Endothelial cell of umbilical vein (primary cell): ENCODE measurements around the gene PRSS21. TPM values are rescaled to one million over a fixed set of nuclear protein-coding genes. Genes with fewer than 3 reads are reported as not detected.

Source experiments
- BruUV-seq: library from RNA; stranded (reverse); fragments of 400-500 nt; replicated peaks from 2 replicates; lab custom pipeline; 2021; lab: Mats Ljungman, UMichigan
- CTCF ChIA-PET: fragments of 300-600, 350-600 bp; sonication (Branson Sonifier 250); formaldehyde crosslinking; loops from one replicate; lab custom pipeline; 2021; ENCODE audit warnings: antibody characterized with exemption, inconsistent platforms; lab: Charles Lee
- POLR2A ChIA-PET: fragments of 300-600, 350-600 bp; sonication (Branson Sonifier 250); formaldehyde crosslinking; loops from one replicate; lab custom pipeline; 2021; ENCODE audit warnings: antibody characterized with exemption, inconsistent platforms; lab: Charles Lee
- DNase-seq: peaks from one replicate; pipeline ENCODE4 v3.0.0-alpha.2; 2011; ENCODE audit warnings: low read depth, low spot score
- FAIRE-seq: peaks from 2 replicates; lab custom pipeline; 2011; peaks lifted over from hg19 to GRCh38; lab: Jason Lieb, UNC
- H2AFZ ChIP-seq: 2 replicates; pipeline ENCODE4 v1.6.0; 2012; ENCODE audit warnings: low read depth, low read length, control low read depth, inconsistent platforms
- H3K27ac ChIP-seq: 2 replicates; pipeline ENCODE4 v1.5.1; 2011; ENCODE audit warnings: low read depth, mild to moderate bottlenecking, control low read depth, low read length, moderate library complexity; ENCODE audit not compliant: insufficient read depth
- H3K27me3 ChIP-seq, 2 experiments: 2 replicates each; pipeline versions ENCODE4 v1.6.0 to v1.6.1; 2011; ENCODE audit warnings: low read length in 2 of 2, mixed read lengths in 1 of 2; ENCODE audit not compliant: control insufficient read depth in 2 of 2, insufficient read depth in 2 of 2
- H3K36me3 ChIP-seq, 2 experiments: 2 replicates in 1 of 2; 3 replicates in 1 of 2; pipeline ENCODE4 v1.5.1; 2011; ENCODE audit warnings: low read length in 2 of 2, mild to moderate bottlenecking in 1 of 2, moderate library complexity in 1 of 2; ENCODE audit not compliant: control insufficient read depth in 2 of 2, insufficient read depth in 2 of 2; ENCODE audit errors: extremely low read depth in 1 of 2
- H3K4me1 ChIP-seq: 3 replicates; pipeline ENCODE4 v1.5.1; 2011; ENCODE audit warnings: mild to moderate bottlenecking, low read length; ENCODE audit not compliant: control insufficient read depth, insufficient read depth; ENCODE audit errors: extremely low read depth
- H3K4me2 ChIP-seq: 2 replicates; pipeline ENCODE4 v1.6.1; 2011; ENCODE audit warnings: low read length, control low read depth, mixed read lengths; ENCODE audit not compliant: insufficient read depth
- H3K4me3 ChIP-seq, 3 experiments: fragments of 200-600 bp in 1 of 3; sonication (generic), shearing (Covaris generic) in 1 of 3; replicated peaks in 1 of 3; 2 replicates each; pipeline ENCODE4 v1.5.1; 2011 to 2016; ENCODE audit warnings: control low read depth in 3 of 3, low read length in 3 of 3, mild to moderate bottlenecking in 2 of 3, inconsistent platforms in 1 of 3, low read depth in 1 of 3, moderate library complexity in 1 of 3; ENCODE audit not compliant: insufficient read depth in 1 of 3
- H3K79me2 ChIP-seq: 2 replicates; pipeline ENCODE4 v1.6.0; 2012; ENCODE audit warnings: low read length, inconsistent platforms; ENCODE audit not compliant: control insufficient read depth, insufficient read depth
- H3K9ac ChIP-seq: replicated peaks from 2 replicates; pipeline ENCODE3; 2011; ENCODE audit warnings: low read length, control low read depth; ENCODE audit not compliant: insufficient read depth; ENCODE audit errors: extremely low read depth
- H3K9me1 ChIP-seq: replicated peaks from 3 replicates; pipeline ENCODE4 v1.6.0; 2011; ENCODE audit warnings: mild to moderate bottlenecking, low read length; ENCODE audit not compliant: control insufficient read depth, insufficient read depth; ENCODE audit errors: extremely low read depth
- H3K9me3 ChIP-seq: replicated peaks from 2 replicates; pipeline ENCODE4 v1.5.1; 2012; ENCODE audit warnings: low read length, inconsistent platforms; ENCODE audit not compliant: control insufficient read depth, insufficient read depth
- H4K20me1 ChIP-seq: replicated peaks from 2 replicates; pipeline ENCODE3; 2011; ENCODE audit warnings: mild to moderate bottlenecking, low read length; ENCODE audit not compliant: control insufficient read depth, insufficient read depth; ENCODE audit errors: extremely low read depth
- EZH2 ChIP-seq: IDR thresholded peaks from 2 replicates; pipeline ENCODE4 v1.6.1; 2012; ENCODE audit warnings: borderline replicate concordance, low read depth, mild to moderate bottlenecking, moderate library complexity, low read length, inconsistent platforms; ENCODE audit not compliant: severe bottlenecking
- FOS ChIP-seq: IDR thresholded peaks from 2 replicates; pipeline ENCODE4 v1.6.1; 2011; ENCODE audit warnings: mild to moderate bottlenecking, low read length, moderate library complexity, borderline replicate concordance; ENCODE audit not compliant: insufficient read depth
- GATA2 ChIP-seq: IDR thresholded peaks from 2 replicates; pipeline ENCODE4 v1.7.0; 2011; ENCODE audit warnings: low read depth, mild to moderate bottlenecking, moderate library complexity, mixed read lengths, low read length; ENCODE audit not compliant: insufficient read length, insufficient read depth
- JUN ChIP-seq: IDR thresholded peaks from 2 replicates; pipeline ENCODE4 v1.6.1; 2011; ENCODE audit warnings: borderline replicate concordance, low read depth; ENCODE audit not compliant: insufficient read length, insufficient read depth
- MAX ChIP-seq: IDR thresholded peaks from 2 replicates; pipeline ENCODE4 v1.6.1; 2011; ENCODE audit not compliant: insufficient read depth, insufficient read length
- MYC ChIP-seq: IDR thresholded peaks from one replicate; pipeline ENCODE4 v1.6.1; 2011; ENCODE audit warnings: mild to moderate bottlenecking, low read depth, low read length
- POLR2A ChIP-seq: IDR thresholded peaks from 2 replicates; pipeline ENCODE4 v1.6.1; 2012; ENCODE audit warnings: low read depth, mild to moderate bottlenecking, control low read depth, low read length
- POLR2AphosphoS5 ChIP-seq: IDR thresholded peaks from 2 replicates; pipeline ENCODE4 v1.6.1; 2012; ENCODE audit warnings: low read depth, mild to moderate bottlenecking, control low read depth, low read length, moderate library complexity; ENCODE audit not compliant: insufficient read depth
- dilution Hi-C: fragments of 300-500 bp; cut with MboI; formaldehyde crosslinking; loops from one replicate; pipeline ENCODE4 v1.15.0; 2019; ENCODE audit warnings: low sequenced_read_pairs; ENCODE audit not compliant: extremely low pct_ligation_motif_present
- intact Hi-C: fragments of 100-400 bp; cut with micrococcal nuclease; formaldehyde crosslinking; loops from one replicate; pipeline ENCODE4 v1.10.0; 2022
- polyA plus RNA-seq, 4 experiments: library from polyadenylated mRNA; depleted of rRNA in 3 of 4; stranded (reverse) in 3 of 4; unstranded in 1 of 4; fragments of >200 nt; gene quantifications; 2 replicates each; pipeline versions ENCODE4 v1.2.1 to v1.2.3, GENCODE V29; 2011 to 2012; ENCODE audit warnings: missing spikeins in 1 of 4
- total RNA-seq: library from RNA; stranded (reverse); gene quantifications from 2 replicates; pipeline ENCODE4 v1.2.3, GENCODE V29; 2021
- TF ChIP-seq, protein P1 (sequence below), 2 donors: IDR thresholded peaks; 1 replicate in 1 of 2; 2 replicates in 1 of 2; pipeline ENCODE4 v1.5.1; 2011; ENCODE audit warnings: low read length in 2 of 2, mild to moderate bottlenecking in 2 of 2, moderate library complexity in 2 of 2, control low read depth in 1 of 2, inconsistent platforms in 1 of 2, low read depth in 1 of 2; ENCODE audit not compliant: insufficient read depth in 1 of 2; ENCODE audit errors: extremely low read depth in 1 of 2

Gene PRSS21
- total and polyA plus RNA-seq, 2 donors (not counting 3 experiments of a cell fraction or from before 2014, with no cell fraction given): 0.28 TPM; not detected in 1

- intact Hi-C loops: loop anchor here (10.0 kb wide), 1 partner anchor 62 kb away; the partner anchor contains the start of gene ELOB
- POLR2A ChIA-PET: no interaction called here
Observed at GRCh38 chr16:2836646-2837508, 19.8 kb downstream of the PRSS21 start.

More at GRCh38 chr16:2836646-2837508, 19.8 kb downstream of the PRSS21 start:
- no peak overlapping the region for H2AFZ ChIP-seq
- peaks cover 15% of the 10 kb centered on the region for H3K4me1 ChIP-seq
- no peaks in the 10 kb centered on the region for H3K9me1 ChIP-seq
- CTCF ChIA-PET: interaction anchor here (0.6 kb wide), 1 partner anchor 38 kb away, joined by 4 read pairs; no protein-coding TSS in a partner anchor
- H3K9me3 ChIP-seq: no peaks in the 10 kb centered on the region
- H3K9ac ChIP-seq: no peak overlapping the region
- FAIRE-seq (no peak), DNase-seq (no peak)
- no peak for TF ChIP-seq MYC
- no peak for TF ChIP-seq JUN
- no peak for TF ChIP-seq FOS
- no peak for TF ChIP-seq EZH2
- no peak for TF ChIP-seq POLR2A
- no peak for TF ChIP-seq GATA2
- TF ChIP-seq, protein P1, sequence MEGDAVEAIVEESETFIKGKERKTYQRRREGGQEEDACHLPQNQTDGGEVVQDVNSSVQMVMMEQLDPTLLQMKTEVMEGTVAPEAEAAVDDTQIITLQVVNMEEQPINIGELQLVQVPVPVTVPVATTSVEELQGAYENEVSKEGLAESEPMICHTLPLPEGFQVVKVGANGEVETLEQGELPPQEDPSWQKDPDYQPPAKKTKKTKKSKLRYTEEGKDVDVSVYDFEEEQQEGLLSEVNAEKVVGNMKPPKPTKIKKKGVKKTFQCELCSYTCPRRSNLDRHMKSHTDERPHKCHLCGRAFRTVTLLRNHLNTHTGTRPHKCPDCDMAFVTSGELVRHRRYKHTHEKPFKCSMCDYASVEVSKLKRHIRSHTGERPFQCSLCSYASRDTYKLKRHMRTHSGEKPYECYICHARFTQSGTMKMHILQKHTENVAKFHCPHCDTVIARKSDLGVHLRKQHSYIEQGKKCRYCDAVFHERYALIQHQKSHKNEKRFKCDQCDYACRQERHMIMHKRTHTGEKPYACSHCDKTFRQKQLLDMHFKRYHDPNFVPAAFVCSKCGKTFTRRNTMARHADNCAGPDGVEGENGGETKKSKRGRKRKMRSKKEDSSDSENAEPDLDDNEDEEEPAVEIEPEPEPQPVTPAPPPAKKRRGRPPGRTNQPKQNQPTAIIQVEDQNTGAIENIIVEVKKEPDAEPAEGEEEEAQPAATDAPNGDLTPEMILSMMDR (IDR thresholded peaks at IDR 0.05; ENCODE audit: extremely low read depth in 1 of 2, insufficient read depth in 1 of 2, low read depth in 1 of 2, low read length in 2 of 2): no peak
- no peak for TF ChIP-seq MAX
- TF ChIP-seq POLR2AphosphoS5: no peak
- no peak overlapping the region for H3K27ac ChIP-seq
- H4K20me1 ChIP-seq: no peaks in the 10 kb centered on the region
- H3K27me3 ChIP-seq: no peaks in the 10 kb centered on the region
- dilution Hi-C loops: no loop called here
- H3K79me2 ChIP-seq: no peaks in the 10 kb centered on the region
- H3K4me2 ChIP-seq: no peak overlapping the region
- no TSS peak for BruUV-seq
- no peak overlapping the region for H3K4me3 ChIP-seq
- no peaks in the 10 kb centered on the region for H3K36me3 ChIP-seq
